ENCODE data around the gene VSTM2B. TPM values are rescaled to one million over a fixed set of nuclear protein-coding genes. Genes with fewer than 3 reads are reported as not detected.

The VSTM2B gene
- total and polyA plus RNA-seq, 10 donors, result not detected

DNA sequence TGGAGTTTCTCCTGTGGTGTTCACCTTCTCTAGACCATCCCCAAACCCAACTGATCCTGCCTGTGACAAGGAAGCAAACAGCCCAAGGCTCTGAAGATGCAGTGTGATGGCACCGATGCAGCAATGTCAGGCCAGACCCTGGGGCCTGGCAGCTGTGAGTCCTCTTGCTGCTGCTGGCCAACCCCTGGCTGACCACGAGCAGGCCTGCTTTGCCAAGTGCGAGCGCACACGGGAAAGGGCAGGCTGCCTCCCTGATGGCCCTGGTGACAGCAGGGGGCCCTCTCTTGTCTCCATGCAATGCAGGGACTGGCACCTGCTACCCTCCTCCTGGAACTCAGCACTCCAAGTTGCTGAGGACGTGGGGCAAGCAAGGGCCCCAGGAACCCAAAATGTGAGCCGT is 5.4 kb upstream of the VSTM2B start:
- no peak for TF ChIP-seq POLR2AphosphoS5 (IDR thresholded peaks at IDR 0.05)
- TF ChIP-seq, protein P1, sequence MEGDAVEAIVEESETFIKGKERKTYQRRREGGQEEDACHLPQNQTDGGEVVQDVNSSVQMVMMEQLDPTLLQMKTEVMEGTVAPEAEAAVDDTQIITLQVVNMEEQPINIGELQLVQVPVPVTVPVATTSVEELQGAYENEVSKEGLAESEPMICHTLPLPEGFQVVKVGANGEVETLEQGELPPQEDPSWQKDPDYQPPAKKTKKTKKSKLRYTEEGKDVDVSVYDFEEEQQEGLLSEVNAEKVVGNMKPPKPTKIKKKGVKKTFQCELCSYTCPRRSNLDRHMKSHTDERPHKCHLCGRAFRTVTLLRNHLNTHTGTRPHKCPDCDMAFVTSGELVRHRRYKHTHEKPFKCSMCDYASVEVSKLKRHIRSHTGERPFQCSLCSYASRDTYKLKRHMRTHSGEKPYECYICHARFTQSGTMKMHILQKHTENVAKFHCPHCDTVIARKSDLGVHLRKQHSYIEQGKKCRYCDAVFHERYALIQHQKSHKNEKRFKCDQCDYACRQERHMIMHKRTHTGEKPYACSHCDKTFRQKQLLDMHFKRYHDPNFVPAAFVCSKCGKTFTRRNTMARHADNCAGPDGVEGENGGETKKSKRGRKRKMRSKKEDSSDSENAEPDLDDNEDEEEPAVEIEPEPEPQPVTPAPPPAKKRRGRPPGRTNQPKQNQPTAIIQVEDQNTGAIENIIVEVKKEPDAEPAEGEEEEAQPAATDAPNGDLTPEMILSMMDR (IDR thresholded peaks at IDR 0.05 in 8 of 11, conservative IDR thresholded peaks at IDR 0.05 in 3 of 11), result no peak
- TF ChIP-seq POLR2A (IDR thresholded peaks at IDR 0.05), result no peak
- Histone ChIP-seq H3K36me3 (no peaks in the 10 kb centered on the region), H3K27ac (no peak overlapping the region), H3K4me1 (peaks cover 0 to 10% (median 7%) of the 10 kb centered on the region in 6 donors), H3K4me3 (no peak overlapping the region), H3K27me3 (replicated peaks in 1 of 7) (peaks cover 3 to 78% (median 17%) of the 10 kb centered on the region in 7 donors), H3K9me3 (no peaks in the 10 kb centered on the region)
- DNase-seq, result peak; percentile 40
- intact Hi-C loops (cut with DNase I; ENCODE audit: low total_unique reads), result no loop called here
- WGBS, 5 donors, result 35 to 72% (median 61%) methylated on average over 6 to 7 of the region's 7 CpGs

GRCh38 chr19:29521291-29522075 is 4.3 kb upstream of the VSTM2B start:
- Histone ChIP-seq H3K4me3 (no peak overlapping the region), H3K27ac (no peak overlapping the region), H3K36me3 (no peaks in the 10 kb centered on the region), H3K9me3 (no peaks in the 10 kb centered on the region), H3K27me3 (replicated peaks in 1 of 7) (peaks cover 4 to 89% (median 28%) of the 10 kb centered on the region in 7 donors), H3K4me1 (peaks cover 5 to 21% (median 16%) of the 10 kb centered on the region in 6 donors)
- intact Hi-C loops (cut with DNase I; ENCODE audit: low total_unique reads), result no loop called here
- TF ChIP-seq POLR2A (IDR thresholded peaks at IDR 0.05), result no peak
- TF ChIP-seq, protein P1 (IDR thresholded peaks at IDR 0.05 in 8 of 11, conservative IDR thresholded peaks at IDR 0.05 in 3 of 11), result no peak
- TF ChIP-seq POLR2AphosphoS5 (IDR thresholded peaks at IDR 0.05), result no peak
- WGBS, 5 donors, result 48 to 71% (median 69%) methylated on average over 9 of the region's 9 CpGs
- DNase-seq, result peak; percentile 39

DNA sequence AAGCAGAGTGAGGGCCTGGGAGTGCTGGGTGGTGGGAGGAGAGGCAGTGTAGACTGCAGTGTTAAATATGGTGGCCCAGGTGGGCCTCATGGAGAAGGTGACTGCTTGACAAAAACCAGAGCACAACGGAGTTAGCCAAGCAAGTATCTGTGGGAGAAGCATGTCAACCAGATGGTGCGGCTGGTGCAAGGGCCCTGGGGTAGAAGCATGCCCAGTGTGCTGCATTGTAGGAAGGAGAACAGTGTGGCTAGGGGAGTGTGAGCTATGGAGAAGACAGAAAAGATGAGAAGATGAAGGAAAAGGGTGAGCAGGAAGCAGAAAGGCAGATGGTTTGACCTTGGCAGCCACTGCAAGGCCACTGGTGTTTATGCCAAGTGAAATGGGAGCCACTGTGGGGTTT is 2.2 kb upstream of the VSTM2B start:
- Histone ChIP-seq H3K4me3 (no peak overlapping the region), H3K9me3 (no peaks in the 10 kb centered on the region), H3K36me3 (no peaks in the 10 kb centered on the region), H3K27ac (no peak overlapping the region), H3K4me1 (peaks cover 18 to 42% (median 37%) of the 10 kb centered on the region in 6 donors), H3K27me3 (replicated peaks in 1 of 7) (peaks cover 4 to 98% (median 49%) of the 10 kb centered on the region in 7 donors)
- 72 to 93% (median 86%) methylated on average over 2 of the region's 2 CpGs for WGBS, 5 donors
- intact Hi-C loops (cut with DNase I; ENCODE audit: low total_unique reads), result no loop called here
- TF ChIP-seq POLR2A (IDR thresholded peaks at IDR 0.05) (no peak), POLR2AphosphoS5 (IDR thresholded peaks at IDR 0.05) (no peak)
- peak; percentile 25 for DNase-seq

- peaks cover 7 to 98% (median 57%) of the 10 kb centered on the region in 7 donors for H3K27me3 ChIP-seq (replicated peaks in 1 of 7)
- intact Hi-C loops (cut with DNase I; ENCODE audit: low total_unique reads), result no loop called here
- H3K36me3 ChIP-seq, result no peaks in the 10 kb centered on the region
- TF ChIP-seq POLR2AphosphoS5 (IDR thresholded peaks at IDR 0.05), result no peak
- TF ChIP-seq, protein P1 (IDR thresholded peaks at IDR 0.05 in 8 of 11, conservative IDR thresholded peaks at IDR 0.05 in 3 of 11), result no peak
- peaks cover 0 to 1% (median 0%) of the 10 kb centered on the region in 8 donors for H3K9me3 ChIP-seq
- H3K27ac ChIP-seq, result no peak overlapping the region
- 4 to 9% (median 6%) methylated on average over 9 to 14 of the region's 14 CpGs for WGBS, 5 donors
- DNase-seq, result peak; percentile 61
- peak overlapping the region in 2 of 8 donors; percentile 22 to 57 for H3K4me3 ChIP-seq
- peaks cover 24 to 50% (median 45%) of the 10 kb centered on the region in 6 donors for H3K4me1 ChIP-seq
These were observed 1.4 kb upstream of the VSTM2B start for GRCh38 chr19:29524201-29524911.

All from spleen (tissue), 11 donors.